HG02981 (cell line): ENCODE results near the gene PCSK7.
"Not testable (repeated sequence)": the region's sequence is repeated elsewhere in the genome, so short reads cannot be mapped to it uniquely, and the experiment has no call there.

Source experiments
- ATAC-seq: cut with Tn5 transposase; IDR thresholded peaks from one replicate; pipeline ENCODE4 v1.9.1; 2021; ENCODE audit warnings: mild to moderate bottlenecking, moderate library complexity; ENCODE audit not compliant: unreplicated experiment

The PCSK7 gene, protein sequence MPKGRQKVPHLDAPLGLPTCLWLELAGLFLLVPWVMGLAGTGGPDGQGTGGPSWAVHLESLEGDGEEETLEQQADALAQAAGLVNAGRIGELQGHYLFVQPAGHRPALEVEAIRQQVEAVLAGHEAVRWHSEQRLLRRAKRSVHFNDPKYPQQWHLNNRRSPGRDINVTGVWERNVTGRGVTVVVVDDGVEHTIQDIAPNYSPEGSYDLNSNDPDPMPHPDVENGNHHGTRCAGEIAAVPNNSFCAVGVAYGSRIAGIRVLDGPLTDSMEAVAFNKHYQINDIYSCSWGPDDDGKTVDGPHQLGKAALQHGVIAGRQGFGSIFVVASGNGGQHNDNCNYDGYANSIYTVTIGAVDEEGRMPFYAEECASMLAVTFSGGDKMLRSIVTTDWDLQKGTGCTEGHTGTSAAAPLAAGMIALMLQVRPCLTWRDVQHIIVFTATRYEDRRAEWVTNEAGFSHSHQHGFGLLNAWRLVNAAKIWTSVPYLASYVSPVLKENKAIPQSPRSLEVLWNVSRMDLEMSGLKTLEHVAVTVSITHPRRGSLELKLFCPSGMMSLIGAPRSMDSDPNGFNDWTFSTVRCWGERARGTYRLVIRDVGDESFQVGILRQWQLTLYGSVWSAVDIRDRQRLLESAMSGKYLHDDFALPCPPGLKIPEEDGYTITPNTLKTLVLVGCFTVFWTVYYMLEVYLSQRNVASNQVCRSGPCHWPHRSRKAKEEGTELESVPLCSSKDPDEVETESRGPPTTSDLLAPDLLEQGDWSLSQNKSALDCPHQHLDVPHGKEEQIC

DNA sequence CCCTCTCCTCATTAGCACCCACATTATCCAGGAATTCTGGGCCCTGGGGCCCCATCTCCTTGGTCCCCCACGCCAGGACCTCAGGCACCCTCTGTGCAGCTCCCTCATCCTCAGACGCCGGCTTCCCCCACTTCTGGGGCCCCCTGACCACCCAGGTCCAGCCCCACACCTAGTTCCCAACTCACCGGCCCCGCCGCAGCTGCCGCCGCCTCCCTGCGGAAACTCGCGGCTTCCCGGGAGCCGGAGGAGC lies at the start of gene PCSK7:
PCSK7 (minus strand) TSS at position 232 of the 250 bp plus-strand sequence. CDS start 2,229 bp downstream, outside the sequence.
- no peak for ATAC-seq

DNA sequence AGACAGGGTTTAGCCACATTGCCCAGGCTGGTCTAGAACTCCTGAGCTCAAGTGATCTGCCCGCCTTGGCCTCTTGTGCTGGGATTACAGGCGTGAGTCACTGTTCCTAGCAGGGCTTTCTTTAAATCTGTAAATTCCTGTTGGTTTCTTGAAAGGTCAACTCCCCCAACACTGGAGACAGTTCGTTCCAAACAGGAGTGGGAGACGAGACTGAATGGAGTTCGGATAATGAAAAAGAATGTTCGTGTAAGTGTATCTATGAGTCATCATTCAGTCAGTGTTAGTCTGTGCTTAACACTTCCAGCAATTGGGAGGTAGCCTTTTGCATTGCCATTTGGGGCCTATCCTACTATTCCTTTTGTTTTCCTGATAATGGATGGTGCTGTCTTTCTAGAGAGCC lies 49.3 kb upstream of the PCSK7 start:
- ATAC-seq, result no peak

DNA sequence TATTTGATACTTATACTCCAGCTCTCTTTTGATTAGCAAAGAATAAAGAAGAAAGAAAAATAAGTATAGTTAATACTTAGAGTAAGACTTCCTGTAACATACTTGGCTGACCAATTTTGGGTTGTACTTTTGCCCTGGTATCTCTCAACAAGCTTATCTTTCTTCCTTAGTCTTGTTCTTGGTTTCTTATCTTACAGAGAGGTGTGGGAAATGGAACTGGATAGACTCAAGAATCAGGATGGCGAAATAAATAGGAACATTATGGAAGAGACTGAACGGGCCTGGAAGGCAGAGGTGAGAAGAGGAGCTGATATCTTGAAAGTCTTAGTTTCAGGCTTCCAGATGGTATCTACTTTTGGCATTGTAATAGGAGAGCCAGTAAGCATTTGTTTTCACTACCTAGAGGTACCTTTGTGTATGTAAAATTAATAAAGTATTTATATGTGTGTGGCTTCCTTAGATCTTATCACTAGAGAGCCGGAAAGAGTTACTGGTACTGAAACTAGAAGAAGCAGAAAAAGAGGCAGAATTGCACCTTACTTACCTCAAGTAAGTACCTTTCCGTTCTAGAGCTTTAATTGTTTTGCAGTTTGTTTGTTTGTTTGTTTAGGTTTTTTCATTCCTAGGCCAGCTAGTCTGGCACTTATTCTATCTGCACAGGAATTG lies 48.0 kb upstream of the PCSK7 start:
- ATAC-seq, result no peak

DNA sequence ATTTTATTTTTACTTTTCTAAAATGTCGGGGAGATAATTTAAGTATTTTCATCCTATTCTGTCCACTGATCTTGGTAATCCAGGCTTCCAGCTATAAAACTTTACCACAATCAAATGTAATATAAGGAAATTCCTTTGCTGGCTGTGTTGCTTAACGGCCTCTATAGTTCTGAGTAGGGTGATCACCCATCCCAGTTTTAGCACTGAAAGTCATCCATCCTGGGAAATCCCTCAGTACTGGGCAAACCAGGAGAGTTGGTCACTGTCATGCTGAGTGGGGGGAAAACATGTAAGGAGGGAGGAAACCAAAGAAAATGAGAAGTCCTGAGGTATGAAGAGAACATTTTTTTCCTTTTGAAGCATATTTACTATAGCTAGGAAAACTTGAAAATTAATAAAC lies 46.5 kb upstream of the PCSK7 start:
- no peak for ATAC-seq

DNA sequence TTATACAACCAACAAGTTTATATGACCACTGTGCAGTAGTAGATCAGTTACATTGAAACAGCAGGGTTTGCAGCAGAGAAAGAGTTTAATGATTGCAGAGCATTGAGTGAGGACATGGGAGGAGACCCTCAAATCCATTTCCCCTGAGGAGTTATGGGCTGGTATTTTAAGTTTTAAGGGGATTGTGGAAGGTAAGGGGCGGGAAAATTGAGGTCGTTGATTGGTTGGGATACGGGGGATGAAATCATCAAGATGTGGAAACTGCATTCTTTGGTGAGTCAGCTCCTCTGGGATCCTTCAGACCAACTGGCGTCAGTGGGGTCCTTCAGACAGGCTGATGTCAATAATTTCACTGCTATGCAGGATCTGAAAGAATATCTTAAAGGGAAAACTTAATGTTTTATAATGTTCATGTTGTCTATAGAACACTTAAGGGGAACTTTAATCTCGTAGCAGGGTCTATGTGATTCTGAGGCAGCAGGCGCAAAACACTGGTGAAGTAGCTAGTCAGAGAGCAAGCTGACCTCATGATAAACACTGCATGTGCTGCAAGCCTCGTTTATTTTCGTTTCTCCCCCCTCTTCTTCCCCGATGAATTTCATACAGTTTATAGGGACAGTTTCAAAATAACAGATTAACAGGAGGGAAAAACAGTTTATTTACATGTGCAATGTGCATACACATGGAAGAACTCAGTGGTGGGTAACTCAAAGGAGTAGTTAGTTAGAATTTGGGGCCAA lies 41.8 kb upstream of the PCSK7 start:
- no peak for ATAC-seq

DNA sequence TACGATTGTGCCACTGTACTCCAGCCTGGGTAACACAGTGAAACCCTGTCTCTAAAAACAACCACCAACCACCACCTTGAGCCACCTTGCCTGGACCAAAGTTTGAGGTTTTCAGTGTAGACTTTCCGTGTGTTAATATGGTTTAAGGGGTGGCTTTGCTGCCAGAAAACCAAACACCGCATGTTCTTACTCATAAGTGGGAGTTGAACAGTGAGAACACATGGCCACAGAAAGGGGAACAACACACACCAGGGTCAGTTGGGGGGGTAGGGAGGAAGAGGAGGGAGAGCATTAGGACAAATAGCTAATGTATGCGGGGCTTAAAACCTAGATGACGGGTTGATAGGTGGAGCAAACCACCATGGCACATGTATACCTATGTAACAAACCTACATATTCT lies 40.3 kb upstream of the PCSK7 start:
- not testable (repeated sequence) for ATAC-seq

DNA sequence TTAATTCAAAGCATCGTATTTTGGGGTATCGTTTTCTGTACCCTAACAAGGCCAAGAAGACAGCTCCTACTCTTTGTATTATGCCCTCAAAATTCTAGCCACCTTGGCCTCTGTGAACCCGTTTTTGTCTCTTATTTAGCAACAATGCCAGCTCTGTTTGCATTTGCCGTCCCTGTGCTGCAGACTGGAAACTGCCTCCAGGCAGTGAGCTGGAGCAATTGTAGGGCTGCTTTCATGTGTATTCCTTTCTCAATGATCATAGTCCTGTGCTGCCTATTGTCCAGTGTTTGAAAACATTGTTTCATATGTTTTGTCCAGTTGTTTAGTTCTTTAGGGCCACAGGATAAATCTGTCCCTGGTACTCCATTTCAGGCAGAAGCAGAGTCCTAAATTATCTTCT lies 39.3 kb upstream of the PCSK7 start:
- no peak for ATAC-seq

DNA sequence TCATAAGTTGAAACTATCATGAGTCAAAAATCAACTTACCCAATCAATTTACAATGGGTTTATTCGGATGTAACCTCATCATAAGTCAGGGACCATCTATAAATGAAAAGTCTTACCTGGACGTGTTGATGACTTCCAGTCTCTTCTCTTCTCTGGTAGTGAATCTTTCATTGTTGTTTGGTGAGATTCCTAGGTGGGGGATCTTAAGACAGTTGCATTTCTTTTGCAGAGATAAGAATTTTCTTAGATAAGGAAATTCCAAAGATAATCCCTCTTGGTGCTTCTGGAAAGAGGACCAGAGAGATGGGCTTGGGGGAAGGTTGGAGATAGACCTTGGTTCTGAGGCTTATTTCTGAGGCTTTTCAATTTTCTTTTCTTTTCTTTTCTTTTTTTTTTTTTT lies 38.0 kb upstream of the PCSK7 start:
- ATAC-seq, result no peak

DNA sequence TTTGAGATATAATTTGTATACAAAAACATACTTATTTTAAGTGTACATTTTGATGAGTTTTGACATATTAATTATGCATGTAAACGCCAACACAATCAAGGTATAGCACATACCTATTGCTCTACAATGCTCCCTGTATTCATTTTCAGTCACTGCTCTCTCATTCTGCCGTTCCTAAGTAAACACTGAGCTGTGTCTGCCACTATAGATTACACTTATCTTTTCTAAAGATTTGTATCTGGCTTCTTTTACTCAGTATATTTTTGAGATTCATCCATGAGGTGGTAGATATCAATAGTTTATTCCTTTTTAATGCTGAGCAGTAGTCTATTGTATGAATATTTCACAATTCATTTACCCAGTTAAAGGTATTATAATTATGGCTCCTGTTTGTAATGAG lies 33.9 kb upstream of the PCSK7 start:
- ATAC-seq, result no peak

DNA sequence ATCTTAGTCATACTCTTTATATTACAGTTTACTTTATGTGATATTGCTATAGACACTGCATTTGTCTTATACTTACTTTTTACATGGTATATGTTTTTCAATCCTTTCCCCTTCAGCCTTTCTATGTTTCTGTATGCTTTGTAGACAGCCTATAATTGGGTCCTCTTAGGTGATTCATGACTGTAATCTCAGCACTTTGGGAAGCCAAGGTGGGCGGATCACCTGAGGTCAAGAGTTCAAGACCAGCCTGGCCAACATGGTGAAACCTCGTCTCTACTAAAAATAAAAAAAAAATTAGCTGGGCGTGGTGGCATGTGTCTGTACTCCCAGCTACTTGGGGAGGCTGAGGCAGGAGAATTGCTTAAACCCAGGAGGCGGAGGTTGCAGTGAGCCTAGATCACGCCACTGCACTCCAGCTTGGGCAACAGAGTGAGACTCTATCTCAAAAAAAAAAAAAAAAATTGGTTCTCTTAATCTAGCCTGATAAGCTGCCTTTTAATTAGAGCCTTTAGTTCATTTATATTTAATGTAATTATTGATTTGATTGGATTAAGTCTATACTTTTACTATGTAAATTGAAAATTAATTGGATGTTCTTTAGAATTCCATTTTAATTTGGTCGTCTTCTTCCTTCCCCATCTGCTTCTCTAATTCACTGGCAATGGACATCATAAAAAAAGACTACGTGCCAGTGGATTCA lies 32.9 kb upstream of the PCSK7 start:
- not testable (repeated sequence) for ATAC-seq

DNA sequence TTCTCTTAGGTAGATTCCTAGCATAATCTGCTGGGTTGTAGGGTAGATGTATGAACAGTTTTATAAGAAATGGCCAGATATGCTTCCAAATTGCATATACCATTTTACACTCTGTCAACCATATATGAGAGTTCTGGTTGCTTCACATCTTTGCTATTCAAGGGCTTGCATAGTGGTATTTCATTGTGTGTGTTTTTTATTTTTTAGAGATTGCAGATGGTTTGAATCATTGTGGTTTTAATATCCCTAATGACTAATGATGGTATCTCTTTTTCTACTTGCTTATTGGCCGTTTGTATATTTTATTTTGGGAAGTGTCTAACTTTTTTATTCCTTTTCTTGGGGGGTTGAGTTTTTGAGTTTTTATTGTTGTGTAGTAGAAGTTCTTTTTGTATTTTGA lies 27.5 kb upstream of the PCSK7 start:
- no peak for ATAC-seq

DNA sequence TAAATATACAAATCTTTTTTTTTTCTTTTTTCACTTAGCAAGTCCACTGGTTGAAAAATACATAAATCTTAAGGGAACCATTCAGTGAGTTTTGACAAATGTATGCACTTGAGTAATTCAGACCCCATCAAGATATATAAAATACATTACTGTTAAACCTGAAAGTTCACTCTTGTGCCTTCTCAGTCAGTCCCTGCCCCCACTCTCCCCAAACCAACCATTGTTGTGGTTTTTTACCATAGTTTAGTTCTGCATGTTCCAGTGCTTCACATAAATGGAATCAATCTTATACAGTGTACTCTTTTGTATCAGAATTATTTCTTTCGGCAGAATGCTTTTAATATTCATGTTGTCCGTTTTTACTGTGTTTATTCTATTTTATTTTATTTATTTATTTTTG lies 26.7 kb upstream of the PCSK7 start:
- ATAC-seq, result no peak

DNA sequence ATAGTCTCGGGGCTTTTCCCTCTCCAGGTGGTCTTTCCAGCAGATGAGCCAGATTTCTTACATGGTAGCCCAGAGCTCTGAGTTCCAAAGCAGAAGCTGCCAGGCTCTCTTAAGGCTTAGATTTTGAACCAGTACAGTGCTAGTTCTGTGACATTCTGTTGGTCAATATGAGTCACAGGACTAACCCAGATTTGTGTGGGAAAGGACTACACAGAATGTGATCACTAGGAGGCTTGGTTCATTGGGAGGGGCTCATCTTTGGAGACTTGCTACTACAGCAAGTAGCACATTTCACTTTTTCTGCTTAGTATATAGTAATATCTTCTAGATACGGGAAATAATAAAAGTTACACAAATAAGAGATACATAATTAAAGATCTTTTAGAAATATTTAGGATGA lies 24.7 kb upstream of the PCSK7 start:
- ATAC-seq, result no peak

DNA sequence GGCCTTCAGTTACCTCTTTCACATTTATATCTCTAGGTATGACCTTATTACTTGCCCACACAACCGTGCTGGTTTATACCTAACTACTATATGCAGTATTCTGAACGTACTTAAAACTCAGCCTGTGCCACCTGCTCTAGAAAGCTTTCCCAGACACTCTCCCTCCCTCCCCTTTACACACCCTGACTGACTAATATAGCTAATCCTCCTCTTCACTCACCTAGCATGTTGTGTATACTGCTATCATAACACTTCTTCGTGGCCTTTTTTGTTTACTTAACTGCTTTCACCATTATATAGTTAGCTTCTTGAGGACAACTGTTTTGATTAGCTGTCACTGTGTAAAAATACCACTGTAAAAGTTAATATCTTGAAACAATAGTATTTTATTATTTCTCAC lies 24.1 kb upstream of the PCSK7 start:
- ATAC-seq, result no peak

DNA sequence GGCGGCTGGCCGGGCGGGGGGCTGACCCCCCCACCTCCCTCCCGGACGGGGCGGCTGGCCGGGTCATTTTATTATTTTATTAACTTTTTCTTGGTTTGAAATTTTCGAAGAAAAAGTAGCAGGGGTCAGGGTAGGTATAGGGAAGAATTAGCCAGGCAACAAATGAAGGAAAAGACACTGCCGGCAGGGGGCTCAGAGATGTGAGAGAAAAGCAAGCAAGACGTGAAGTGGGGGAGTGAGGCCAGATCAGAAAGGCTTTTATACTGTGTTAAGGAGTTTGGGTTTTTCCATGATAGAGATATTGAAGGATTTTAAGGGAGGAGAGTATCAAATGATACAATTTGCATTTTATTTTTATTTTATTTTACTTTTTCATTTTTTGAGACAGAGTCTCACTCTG lies 19.6 kb upstream of the PCSK7 start:
- ATAC-seq, result no peak

DNA sequence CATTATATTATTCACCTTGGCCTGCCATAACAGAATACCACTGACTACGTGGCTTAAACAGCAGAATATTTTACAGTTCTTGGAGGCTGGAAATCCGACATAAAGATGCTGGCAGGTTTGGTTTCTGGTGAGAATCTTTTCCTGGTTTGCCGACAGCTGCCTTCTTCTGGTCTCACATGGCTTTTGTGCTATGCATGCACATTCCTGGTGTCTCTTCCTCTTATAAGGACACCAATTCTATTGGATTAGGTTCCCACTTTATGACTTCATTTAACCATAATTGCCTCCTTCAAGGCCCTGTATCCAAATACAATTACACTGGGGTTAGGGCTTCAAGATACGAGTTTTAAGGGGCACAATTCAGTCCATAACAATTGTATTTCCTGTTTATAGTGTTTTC lies 17.7 kb upstream of the PCSK7 start:
- ATAC-seq, result no peak

DNA sequence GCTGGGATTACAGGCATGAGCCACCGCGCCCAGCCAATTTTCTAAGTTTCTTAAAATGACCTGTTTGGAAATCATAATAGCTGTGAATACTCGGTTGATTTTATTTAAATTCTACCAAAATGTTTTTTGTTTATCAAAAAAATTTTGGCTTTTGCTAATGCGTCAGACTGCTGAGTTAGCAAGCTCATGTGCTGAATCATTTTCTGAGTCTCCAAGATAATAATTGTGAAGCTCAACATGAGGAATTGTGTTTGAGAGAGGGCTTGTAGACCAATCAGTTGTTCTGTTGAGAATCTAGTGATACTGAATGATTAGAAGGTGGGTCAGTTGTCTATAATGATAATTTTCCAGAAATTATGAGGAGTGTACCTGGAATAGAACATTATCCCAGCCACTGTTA lies 16.5 kb upstream of the PCSK7 start:
- no peak for ATAC-seq

DNA sequence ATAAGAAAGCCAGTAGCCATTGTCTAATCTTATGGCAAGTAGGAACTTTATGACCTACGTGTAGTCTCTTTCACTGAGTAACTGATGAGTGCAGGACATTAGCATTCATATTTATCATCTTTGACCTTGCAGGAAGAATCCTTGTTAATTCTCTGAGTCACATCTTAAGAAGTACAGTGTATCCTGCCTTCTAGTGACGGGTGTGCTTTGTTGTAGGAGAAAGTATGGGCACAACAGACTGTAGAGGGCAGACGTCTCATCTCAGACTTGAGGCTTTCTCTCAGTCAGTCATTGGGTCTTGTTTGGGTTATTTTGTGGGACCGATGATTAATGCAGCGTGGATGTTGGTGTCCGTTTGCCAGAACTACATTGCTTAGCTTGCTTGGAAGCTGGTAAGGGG lies 7.4 kb upstream of the PCSK7 start:
- ATAC-seq, result no peak

DNA sequence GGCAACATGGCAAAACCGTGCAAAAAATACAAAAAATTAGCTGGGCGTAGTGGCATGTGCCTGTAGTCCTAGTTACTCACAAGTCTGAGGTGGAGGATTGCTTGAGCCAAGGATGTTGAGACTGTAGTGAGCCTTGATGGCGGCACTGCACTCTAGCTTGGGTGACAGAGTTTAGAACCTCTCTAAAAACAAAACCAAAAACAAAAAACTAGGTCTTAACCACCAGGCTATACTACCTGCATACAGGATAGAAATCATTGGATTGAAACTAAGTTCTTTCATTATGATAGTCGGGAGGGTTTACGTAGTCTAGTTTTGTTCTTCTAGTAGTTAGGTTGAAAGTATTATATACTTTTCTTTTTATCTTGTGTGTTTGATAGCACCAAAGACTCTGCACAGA lies 6.3 kb upstream of the PCSK7 start:
- no peak for ATAC-seq

DNA sequence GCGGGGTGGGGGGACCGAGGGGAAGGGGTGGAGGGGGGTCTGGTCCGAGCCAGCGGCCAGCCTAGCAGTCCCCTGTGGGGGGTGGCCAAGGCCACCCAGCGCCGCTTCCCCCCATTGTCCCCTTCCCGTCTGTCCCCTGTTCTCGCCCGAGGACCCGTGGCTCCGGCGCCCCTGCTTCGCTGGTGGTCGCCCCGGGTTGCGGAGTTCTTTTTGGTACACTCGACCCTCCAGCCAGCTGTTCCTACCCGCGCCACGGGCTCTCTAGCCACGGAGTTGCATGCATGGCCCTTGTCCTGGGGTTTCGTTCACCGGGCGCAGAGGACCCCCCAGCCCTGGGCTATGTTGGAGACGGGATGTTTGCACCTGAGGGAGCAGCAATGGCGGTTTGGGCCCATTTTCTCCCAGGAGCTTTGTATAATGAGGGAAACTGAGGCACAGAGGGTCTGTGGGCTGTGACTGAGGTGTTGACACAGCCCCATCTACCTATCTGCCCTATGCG lies 1.1 kb upstream of the PCSK7 start:
- no peak for ATAC-seq
